IMR-90 (cell line): ENCODE results near the gene DMXL2.

ENCODE experiments used
- MXI1 ChIP-seq: IDR thresholded peaks from 2 replicates; pipeline ENCODE4 v1.6.1; 2012; ENCODE audit warnings: low read depth, mild to moderate bottlenecking, low read length, moderate library complexity, borderline replicate concordance
- POLR2A ChIP-seq: IDR thresholded peaks from 2 replicates; pipeline ENCODE4 v1.6.1; 2012; ENCODE audit warnings: mild to moderate bottlenecking, low read depth, low read length
- TF ChIP-seq, protein P1 (sequence below): conservative IDR thresholded peaks from 2 replicates; pipeline ENCODE4 v1.5.1; 2012; ENCODE audit warnings: mild to moderate bottlenecking, low read depth, low read length, improper control_type of control experiment

DNA sequence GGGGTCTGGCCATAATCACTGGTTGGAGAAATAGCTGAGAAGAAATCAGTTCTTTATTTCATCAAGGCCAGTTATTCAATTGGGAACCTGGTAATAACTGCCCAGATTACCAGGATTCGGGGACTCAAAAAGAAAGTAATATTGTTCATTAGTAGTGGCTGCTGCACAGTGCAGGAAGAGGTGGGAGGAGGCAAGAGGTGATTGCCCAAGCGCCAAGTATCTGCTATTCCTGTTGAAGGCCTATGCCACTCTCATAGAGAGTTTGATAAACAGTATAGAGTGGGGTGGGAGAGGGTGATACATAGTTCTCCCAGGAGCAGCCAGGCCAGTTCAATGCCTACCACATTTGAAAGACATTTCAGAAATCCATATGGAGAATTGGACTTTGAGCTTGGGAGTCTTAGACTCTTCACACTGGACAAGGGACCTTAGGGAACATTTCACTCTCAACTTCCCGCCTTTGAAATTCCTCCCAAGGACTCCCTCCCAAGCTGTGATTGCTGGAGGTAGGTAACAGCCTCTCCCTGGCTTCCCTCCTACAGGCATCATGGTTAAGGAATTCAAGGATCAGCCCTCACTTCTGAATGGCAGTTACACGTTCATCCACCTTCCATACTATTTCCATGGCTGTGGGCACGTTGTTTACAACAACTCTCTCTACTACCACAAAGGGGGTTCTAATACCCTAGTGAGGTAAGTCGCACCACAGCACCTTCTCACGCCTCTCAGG lies 221.4 kb downstream of the DMXL2 start:
- TF ChIP-seq, protein P1, sequence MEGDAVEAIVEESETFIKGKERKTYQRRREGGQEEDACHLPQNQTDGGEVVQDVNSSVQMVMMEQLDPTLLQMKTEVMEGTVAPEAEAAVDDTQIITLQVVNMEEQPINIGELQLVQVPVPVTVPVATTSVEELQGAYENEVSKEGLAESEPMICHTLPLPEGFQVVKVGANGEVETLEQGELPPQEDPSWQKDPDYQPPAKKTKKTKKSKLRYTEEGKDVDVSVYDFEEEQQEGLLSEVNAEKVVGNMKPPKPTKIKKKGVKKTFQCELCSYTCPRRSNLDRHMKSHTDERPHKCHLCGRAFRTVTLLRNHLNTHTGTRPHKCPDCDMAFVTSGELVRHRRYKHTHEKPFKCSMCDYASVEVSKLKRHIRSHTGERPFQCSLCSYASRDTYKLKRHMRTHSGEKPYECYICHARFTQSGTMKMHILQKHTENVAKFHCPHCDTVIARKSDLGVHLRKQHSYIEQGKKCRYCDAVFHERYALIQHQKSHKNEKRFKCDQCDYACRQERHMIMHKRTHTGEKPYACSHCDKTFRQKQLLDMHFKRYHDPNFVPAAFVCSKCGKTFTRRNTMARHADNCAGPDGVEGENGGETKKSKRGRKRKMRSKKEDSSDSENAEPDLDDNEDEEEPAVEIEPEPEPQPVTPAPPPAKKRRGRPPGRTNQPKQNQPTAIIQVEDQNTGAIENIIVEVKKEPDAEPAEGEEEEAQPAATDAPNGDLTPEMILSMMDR: no peak
- TF ChIP-seq POLR2A: no peak
- TF ChIP-seq MXI1: no peak
